ENCODE data around the gene TWNK.
A peak's percentile ranks its signal among the peaks of the same experiment; 100 is the strongest.

Gene TWNK

GRCh38 chr10:100988166-100988565, 823 bp downstream of the TWNK start:
- POLR2A ChIA-PET, result interaction anchor here (1.5 kb wide), 1 partner anchor 9 kb away, joined by 6 read pairs; no protein-coding TSS in a partner anchor
- peaks cover 20 to 67% of the 10 kb centered on the region in 2 experiments for H3K36me3 ChIP-seq (ENCODE audit: control insufficient read depth in 2 of 2, insufficient read depth in 1 of 2, low read length in 2 of 2)

More at GRCh38 chr10:100988166-100988565, 823 bp downstream of the TWNK start:
- TF ChIP-seq ZNF549 (tag by site-specific recombination; IDR thresholded peaks at IDR 0.05) (no peak), ZNF514 (tag by site-specific recombination; IDR thresholded peaks at IDR 0.05) (no peak), ZNF530 (tag by site-specific recombination; IDR thresholded peaks at IDR 0.05; ENCODE audit: low read depth) (no peak), ZNF37A (tag by site-specific recombination; IDR thresholded peaks at IDR 0.05) (no peak), ZNF610 (tag by site-specific recombination; IDR thresholded peaks at IDR 0.05; ENCODE audit: borderline replicate concordance) (no peak), ZBTB26 (tag by site-specific recombination; optimal IDR thresholded peaks at IDR 0.05) (no peak), ZNF544 (tag by site-specific recombination; IDR thresholded peaks at IDR 0.05) (no peak), TSHZ1 (tag by site-specific recombination; IDR thresholded peaks at IDR 0.05; ENCODE audit: borderline replicate concordance) (no peak), ZEB2 (tag by site-specific recombination; IDR thresholded peaks at IDR 0.05) (no peak), ZNF501 (tag by site-specific recombination; IDR thresholded peaks at IDR 0.05) (no peak), ZNF510 (tag by site-specific recombination; IDR thresholded peaks at IDR 0.05; ENCODE audit: insufficient replicate concordance) (no peak), REPIN1 (tag by site-specific recombination; IDR thresholded peaks at IDR 0.05; ENCODE audit: low read depth) (no peak), ZNF221 (tag by site-specific recombination; IDR thresholded peaks at IDR 0.05; ENCODE audit: borderline replicate concordance) (no peak), ZNF148 (tag by site-specific recombination; IDR thresholded peaks at IDR 0.05; ENCODE audit: borderline replicate concordance) (no peak), ZNF561 (tag by site-specific recombination; IDR thresholded peaks at IDR 0.05; ENCODE audit: borderline replicate concordance) (no peak), ZNF624 (tag by site-specific recombination; IDR thresholded peaks at IDR 0.05) (no peak), ZNF692 (tag by site-specific recombination; IDR thresholded peaks at IDR 0.05) (no peak)
- Histone ChIP-seq H3K4me3 (ENCODE audit: low read depth, low read length) (peak overlapping the region; percentile 95), H3K4me1 (ENCODE audit: control insufficient read depth, insufficient read depth, low read length) (peaks cover 6% of the 10 kb centered on the region), H3K9me3 (ENCODE audit: control insufficient read depth, insufficient read depth, low read depth, low read length) (no peaks in the 10 kb centered on the region), H3K27ac (ENCODE audit: extremely low read depth, low read depth, low read length) (no peak overlapping the region; the same call in 1 of the 2 replicates)
- CTCF ChIA-PET, result interaction anchor here (6.4 to 16.6 kb wide), 2 partner anchors 10 to 29 kb away, joined by 49 to 274 read pairs; partner anchors contain the start of gene LZTS2
